Stimulated activated naive CD8-positive, alpha-beta T cell treated with anti-CD3 and anti-CD28 coated beads, Interleukin-15, Interleukin-2, amounts not matched to agents 100 ng/mL and 50 ng/mL, for 24 hours (primary cell): Measurements from ENCODE around the gene PRR5L.
"Not testable (repeated sequence)": the region's sequence is repeated elsewhere in the genome, so short reads cannot be mapped to it uniquely, and the experiment has no call there.

Source experiments
- H3K27ac Mint-ChIP-seq: one replicate; pipeline ENCODE4 v1.8.0; 2021; ENCODE audit warnings: mild to moderate bottlenecking, mixed read lengths
- H3K27me3 Mint-ChIP-seq: one replicate; pipeline ENCODE4 v1.8.0; 2021; ENCODE audit warnings: mixed read lengths
- H3K36me3 Mint-ChIP-seq: one replicate; pipeline ENCODE4 v1.8.0; 2021; ENCODE audit warnings: low read depth, mixed read lengths
- H3K4me1 Mint-ChIP-seq: one replicate; pipeline ENCODE4 v1.8.0; 2021; ENCODE audit warnings: low read depth, mixed read lengths
- H3K4me3 Mint-ChIP-seq: one replicate; pipeline ENCODE4 v1.8.0; 2021; ENCODE audit warnings: mild to moderate bottlenecking, mixed read lengths
- H3K9me3 Mint-ChIP-seq: one replicate; pipeline ENCODE4 v1.8.0; 2021; ENCODE audit warnings: mixed read lengths

Gene PRR5L

DNA sequence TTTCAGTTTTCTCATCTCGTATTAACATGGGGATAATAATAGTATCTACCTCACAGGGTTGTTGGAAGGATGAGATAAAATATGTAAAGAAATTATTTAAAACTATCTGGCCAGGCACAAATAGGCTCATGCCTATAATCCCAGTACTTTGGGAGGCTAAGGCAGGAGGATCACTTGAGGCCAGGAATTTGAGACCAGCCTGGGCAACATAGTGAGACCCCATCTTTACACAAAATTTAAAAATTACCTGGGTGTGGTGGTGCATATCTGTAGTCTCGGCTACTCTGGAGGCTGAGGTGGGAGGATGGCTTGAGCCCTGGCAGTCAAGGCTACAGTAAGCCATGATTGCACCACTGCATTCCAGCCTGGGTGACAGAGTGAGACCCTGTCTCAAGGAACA, 215.0 kb downstream of the PRR5L start:
- H3K4me3 Mint-ChIP-seq = peak overlapping the region; percentile 97
- not testable (repeated sequence) for H3K36me3 Mint-ChIP-seq, H3K27ac Mint-ChIP-seq, H3K9me3 Mint-ChIP-seq
- H3K4me1 Mint-ChIP-seq = peaks cover 21% of the 10 kb centered on the region
- peaks cover 16% of the 10 kb centered on the region for H3K27me3 Mint-ChIP-seq

DNA sequence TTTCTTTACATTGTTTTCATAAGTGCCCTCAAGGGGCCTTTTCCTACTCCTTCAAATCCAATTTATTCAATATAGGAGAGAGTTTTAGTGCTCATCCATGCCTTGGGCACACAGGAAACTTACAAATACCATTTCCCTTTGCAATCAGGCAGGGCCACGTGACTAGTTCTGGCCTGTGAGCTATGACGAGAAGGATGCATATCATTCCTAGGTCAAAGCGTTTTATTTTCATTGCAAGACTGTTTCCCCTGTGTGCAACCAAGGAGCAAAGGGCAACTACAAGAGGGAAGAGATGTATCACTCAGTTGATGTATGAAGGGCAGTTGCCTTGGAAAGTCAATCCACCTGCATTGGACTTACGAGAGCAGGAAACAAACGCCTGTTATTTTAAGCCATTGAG, 215.9 kb downstream of the PRR5L start:
- H3K4me3 Mint-ChIP-seq = no peak overlapping the region
- H3K4me1 Mint-ChIP-seq = peaks cover 19% of the 10 kb centered on the region
- H3K27me3 Mint-ChIP-seq = peaks cover 21% of the 10 kb centered on the region
- no peaks in the 10 kb centered on the region for H3K9me3 Mint-ChIP-seq
- H3K36me3 Mint-ChIP-seq = no peaks in the 10 kb centered on the region
- no peak overlapping the region for H3K27ac Mint-ChIP-seq

DNA sequence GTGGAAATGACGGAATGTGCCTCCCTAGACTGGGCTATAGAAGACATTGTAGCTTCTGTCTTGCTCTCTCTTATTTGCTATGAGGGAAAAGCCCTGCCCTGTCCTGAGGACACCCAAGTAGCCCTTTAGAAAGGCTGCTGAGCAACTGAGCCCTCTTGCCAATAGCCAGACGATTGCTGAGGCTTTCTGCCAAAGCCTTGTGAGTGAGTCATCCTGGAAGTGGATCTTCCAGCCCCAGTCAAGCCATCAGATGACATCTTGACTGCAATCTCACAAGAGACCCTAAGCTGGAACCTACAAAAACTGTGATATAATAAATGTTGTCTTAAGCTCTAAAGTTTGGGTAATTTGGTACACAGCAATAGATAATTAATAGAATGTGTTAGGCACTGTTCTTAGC, 217.9 kb downstream of the PRR5L start:
- Mint-ChIP-seq H3K4me3 (no peak overlapping the region), H3K4me1 (peaks cover 10% of the 10 kb centered on the region), H3K9me3 (no peaks in the 10 kb centered on the region), H3K27ac (no peak overlapping the region), H3K36me3 (no peaks in the 10 kb centered on the region), H3K27me3 (peaks cover 21% of the 10 kb centered on the region)
